Activated CD8-positive, alpha-beta memory T cell treated with anti-CD3 and anti-CD28 coated beads, Interleukin-2, amount 50 U/mL, for 24 hours (primary cell): ENCODE results near the gene PLXNA4.

ENCODE experiments used
- DNase-seq: peaks from one replicate; pipeline ENCODE4 v3.0.0-alpha.2; 2020; ENCODE audit errors: extremely low read depth

Gene PLXNA4

DNA sequence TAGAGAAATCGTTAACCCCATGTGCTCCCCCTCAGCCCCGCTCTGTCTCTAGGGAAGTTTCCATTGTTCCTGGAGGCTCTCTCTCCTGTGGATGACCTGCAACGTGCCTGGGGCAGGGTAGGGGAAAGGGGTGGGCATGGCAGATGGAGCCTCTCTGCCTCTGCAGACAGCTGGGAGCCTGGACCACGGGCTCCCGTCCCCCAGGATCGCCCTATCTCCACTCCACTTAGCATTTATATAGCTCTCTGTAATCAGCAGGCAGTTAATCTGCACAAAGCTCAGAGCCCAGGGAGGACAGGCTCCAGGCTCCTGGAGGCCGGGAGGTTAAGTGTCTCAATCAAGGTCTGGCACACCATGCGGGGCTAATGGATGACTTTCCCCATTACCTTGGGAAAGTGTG lies 369.7 kb downstream of the PLXNA4 start:
- DNase-seq = no peak

DNA sequence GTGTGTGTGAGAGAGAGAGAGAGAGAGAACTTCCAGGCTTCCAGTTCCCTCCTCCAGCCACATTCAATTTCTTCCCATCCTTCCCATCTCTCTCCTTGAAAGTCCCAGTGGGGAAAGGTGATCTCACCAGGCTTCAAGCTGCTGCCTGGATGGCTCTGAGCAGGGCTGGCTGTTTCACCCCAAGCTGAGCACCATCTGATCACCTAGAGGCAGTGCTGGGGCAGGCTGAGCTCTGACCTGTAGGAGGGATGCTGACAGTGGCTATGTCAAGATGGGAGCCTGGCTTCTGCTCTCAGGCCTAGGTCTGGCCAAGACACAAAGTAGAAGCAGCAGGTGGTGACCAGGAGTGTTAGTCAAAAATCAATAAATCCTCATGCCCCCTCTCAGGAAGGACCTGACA lies 370.8 kb downstream of the PLXNA4 start:
- DNase-seq = no peak

DNA sequence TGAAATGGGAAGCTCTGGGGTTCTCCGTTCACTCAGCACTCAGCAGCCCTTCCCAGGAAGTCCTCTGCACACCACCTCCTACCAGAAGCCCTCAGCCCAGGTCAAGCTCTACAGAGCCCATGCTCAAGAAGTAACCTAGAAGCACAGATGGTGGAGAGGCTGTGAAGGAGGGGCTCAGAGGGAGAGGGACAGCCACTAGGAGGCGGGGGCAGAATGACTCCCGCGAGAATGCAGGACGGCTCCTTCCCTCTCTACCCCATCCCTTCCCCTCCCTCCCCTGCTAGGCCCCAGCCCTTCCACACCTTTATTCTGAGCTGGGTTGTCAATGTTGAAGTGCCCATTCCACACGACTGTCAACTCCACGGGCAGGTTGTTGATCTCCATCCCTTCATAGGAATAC lies 373.2 kb downstream of the PLXNA4 start:
- DNase-seq = no peak

DNA sequence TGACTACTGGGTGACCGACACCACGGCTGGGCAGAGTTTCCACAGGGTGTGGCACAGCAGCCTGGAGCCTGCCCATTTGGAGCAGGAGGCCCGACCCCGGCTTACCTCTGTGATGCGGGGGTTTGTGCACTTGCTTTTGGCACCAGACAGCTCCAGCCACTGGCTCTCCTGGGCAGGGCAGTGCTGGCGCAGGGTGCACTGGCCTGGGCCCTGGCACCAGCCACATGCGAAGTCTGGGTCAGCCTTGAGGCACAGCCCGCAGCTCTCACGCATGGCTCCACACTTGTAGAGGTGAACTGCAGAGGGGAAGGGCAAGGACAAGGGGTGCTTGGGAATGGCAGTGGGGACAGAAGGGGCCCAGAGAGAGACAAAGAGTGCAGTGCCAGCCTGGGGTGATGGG lies 373.7 kb downstream of the PLXNA4 start:
- DNase-seq = no peak

DNA sequence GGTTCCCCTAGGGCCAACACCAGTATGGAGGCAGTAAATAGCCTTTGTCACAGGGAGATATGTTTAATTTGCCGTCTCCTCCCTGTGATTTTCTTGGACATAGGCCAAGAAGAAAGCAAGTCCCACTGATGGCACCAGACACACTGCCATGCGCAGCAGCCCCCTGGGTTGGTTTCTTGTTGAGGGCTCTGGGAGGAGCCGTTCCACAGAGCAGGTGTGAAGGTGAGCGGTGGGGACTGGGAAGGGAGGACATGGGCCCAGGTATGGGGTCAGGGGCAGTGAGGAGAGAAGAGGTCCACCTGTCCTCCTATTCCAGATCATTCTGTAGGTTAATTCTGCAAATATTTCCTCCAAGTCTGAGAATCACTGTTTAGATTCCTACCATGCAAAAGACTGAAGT lies 376.1 kb downstream of the PLXNA4 start:
- no peak for DNase-seq

DNA sequence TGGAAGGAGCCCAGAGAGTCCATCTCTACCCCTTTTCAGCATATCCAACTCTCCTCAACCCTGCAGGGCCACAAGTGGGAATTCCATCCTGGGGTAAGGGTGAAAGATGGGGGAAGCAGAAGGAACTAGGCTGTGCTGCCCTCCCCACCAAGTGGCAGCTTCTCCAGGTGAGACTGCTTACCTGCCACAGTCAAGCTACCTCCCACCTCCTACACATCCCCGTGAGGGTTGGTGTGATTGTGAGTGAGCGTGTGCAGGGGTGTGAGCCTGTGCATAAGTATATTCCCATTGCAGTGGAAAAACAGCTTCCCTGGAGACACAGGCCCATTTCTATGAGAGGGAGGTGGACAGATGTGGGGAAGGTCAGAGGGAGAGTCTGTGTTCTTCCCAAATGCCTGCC lies 376.6 kb downstream of the PLXNA4 start:
- no peak for DNase-seq

DNA sequence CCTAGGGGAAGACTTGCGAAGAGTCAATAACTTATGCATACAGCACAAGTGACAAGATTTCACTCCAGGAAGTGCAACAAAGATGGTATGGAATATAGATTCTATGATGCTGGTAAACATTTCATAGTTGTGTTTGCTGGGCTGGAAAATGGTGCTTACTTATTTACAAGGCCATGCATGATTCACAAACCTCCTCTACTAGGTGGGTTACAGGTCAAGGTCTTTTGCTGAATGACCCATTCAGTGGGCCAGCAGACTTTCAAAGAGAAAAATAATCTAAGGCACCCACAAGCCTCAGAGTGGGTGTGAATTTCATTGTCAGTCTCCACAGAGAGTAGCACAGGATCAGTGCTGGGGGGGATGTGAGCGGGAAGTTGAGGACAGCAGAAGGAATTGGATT lies 378.5 kb downstream of the PLXNA4 start:
- no peak for DNase-seq

DNA sequence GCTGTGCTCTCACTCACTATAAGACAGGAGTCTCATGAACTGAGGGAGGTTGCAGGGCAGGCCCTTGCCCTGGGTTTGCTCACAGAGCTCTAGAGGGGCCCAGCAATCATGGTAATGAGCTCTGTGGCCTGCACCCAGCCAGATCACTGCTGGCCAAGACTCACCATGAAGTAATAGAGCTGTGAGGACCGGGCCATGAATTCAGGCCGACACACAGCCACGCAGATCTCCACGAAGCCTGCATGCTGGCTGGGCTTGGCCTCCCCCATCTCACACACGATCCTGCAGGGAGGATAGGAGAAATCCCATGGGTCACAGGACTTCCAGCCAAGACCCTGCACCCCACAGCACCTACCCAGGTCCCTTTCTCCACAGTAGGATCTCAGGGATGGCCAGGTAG lies 382.4 kb downstream of the PLXNA4 start:
- DNase-seq = no peak

DNA sequence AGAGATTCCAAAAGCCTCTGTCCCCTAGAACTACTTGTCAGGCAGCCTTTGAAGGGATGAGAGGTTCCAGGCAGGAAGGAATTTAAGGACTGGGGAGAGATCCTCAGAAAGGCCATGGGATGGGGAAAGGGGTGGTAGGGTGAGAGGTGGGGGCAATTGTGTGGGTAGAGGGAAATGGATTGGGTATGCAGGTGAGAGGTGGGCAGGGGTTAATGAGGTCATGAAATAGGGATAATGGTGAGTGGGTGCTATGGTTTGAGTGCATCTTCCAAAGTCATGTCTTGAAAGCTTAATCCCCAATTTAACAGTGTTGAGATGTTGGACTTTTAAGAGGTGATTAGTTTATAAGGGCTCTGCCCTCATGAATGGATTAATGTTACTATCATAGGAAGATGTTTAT lies 383.5 kb downstream of the PLXNA4 start:
- no peak for DNase-seq

DNA sequence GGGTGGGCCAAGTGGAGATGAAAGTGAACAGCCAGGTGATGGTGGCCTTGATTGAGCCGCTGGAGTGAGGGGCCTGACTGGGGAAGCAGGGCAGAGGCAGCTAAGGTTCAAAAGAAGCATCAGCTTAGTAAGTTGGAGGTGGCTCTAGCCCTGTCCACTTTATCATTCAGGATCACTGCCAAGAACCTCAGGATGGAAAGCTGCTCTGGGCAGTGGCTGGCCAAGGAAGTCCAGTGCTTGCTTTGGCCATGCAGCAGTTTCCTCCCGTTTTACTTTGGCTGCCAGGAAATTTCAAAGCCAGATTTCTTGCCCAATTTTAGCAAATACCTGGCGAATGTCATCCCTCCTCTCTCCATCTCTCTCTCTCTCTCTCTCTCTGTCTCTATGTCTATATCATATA lies 384.9 kb downstream of the PLXNA4 start:
- DNase-seq = no peak

DNA sequence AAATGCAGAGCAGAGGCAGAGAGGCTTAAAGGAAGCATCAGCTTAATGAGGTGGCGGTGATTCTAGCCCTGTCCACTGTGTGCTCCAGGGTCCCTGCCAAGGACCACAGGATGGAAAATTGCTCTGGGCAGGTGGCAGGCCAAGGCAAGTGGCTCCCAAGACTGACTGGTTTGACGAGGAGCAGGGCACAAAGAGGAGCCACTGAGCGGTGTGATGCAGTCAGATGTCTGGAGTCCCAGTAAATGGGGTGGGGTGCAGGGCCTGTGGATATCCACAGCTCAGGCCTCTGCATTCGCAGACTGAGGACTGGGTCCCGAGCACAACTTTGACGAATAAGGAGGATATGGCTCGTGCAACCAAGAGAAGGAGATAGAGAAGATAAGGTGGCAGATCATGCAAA lies 385.6 kb downstream of the PLXNA4 start:
- no peak for DNase-seq

DNA sequence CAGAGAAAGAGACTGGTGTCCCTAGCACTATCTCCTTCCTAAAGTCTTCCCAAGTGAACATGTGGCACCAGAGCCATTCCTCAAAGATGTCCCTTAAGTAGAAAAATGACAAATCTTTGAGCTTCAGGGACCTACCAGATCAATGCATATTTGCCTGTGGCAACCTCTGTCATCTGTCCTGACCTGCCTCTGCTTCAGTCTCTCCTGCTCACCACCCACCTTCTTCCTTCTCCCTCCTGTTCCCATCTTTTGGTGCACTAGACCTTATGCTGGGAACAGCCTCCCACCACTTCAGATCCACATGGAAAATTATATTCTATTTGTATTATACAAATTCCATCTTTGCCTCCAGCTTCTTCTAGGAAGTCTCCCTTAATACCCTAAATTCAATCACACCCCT lies 386.4 kb downstream of the PLXNA4 start:
- DNase-seq = no peak

DNA sequence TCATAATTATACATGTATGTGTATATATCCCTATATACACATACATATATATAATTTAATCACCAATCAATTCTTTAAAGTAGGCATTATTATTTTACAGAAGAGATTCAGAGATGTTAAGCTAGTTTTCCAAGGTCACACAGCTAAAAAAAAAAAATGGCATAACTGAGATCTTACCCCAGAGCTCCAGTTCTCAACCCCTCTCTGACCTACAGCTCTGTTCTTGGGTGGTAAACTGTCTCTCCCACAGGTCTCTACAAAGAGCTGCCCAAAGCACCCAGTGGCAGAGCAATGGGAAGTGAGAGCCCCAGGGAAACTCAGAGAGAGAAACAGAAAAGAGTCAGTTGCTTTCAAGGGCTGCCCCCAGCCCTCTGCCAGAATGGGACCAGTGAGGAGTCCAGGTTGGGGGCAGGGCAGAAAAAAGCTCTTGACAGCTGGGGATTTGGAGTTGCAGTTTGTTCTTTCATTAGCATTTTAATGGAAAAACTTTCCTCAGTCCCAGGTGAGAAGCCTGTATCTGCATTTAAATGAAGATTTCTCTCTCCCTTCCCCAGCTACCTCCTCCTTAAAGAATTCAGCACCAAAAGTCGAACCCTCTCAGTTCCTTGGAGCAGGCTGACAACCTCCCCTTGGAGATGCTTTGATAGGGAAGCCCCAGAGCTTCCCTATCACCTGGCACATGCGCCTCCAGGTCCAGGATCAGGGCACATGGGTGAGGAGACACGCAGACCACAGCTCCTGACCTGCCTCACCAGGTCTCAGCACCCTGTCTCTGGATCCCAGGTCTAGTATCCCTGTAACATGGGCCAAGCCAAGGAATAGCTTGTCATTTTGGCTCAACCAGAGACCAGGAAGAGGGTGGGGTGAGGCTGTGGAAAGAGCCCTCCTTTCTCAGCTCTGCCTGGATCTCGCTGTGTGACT lies 388.1 kb downstream of the PLXNA4 start:
- no peak for DNase-seq

DNA sequence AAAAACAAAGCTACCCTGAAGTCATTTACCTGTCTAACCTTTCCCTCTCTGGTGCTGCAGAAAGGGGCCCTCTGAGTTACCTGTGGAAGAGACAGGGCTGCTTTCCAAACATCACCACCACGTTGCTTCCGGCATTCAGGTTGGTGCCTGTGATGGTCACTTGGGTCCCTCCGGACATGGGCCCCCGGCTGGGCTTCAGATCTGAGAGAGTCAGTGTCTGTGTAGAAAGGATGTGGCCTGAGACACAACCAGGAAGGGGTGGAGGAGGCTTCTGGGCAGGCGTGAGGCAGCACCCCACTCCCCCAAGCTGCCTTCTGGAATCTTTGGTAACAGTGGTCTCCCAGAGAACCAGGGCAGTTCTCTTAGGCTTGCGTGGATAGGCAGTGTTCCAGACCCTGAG lies 388.9 kb downstream of the PLXNA4 start:
- no peak for DNase-seq

DNA sequence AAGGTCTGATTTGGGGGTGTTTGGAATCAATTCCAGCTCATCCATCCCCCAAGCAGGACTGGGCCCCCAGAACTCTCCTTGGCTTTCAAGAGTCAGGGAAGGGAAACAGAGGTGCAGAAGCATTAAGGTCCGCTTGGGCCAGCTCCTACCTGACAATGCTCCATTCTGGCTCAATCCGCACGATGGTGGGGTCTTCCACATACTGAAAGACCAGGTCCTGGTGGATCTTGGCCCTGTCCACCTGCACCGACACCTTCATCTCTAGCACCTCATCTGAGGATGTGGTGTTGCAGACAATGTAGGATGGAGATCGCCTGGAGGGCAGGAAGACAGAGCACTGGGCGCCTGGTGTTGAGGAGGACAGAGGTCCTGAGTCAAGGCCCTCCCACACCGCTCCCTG lies 391.1 kb downstream of the PLXNA4 start:
- no peak for DNase-seq

DNA sequence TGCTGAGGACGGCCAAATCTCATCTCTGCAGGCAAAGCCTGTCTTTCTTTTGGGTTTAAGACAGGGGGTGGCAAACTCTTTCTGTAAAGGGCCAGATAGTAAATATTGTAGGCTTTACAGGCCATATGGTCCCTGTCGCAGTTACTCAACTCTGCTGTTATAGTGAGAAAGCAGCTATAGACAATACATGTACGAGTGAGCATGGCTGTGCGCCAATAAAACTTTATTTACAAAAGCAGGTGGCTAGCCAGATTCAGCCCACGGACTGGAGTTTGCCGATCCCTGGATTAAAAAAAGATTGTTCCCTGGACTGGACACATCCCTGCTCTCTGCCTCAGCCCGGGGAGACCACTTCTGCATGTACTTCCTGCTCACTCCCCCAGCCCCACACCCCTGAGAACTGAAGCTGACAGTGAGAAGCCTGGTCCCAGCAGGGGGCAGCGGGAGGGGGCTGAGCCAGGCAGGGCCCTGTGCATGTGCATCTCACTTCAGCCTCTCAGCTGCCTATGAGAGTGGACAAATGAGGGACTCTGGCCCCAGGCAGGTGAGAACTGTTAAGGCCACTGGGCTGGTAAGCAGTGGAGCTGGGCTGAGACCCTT lies 392.4 kb downstream of the PLXNA4 start:
- DNase-seq = no peak

DNA sequence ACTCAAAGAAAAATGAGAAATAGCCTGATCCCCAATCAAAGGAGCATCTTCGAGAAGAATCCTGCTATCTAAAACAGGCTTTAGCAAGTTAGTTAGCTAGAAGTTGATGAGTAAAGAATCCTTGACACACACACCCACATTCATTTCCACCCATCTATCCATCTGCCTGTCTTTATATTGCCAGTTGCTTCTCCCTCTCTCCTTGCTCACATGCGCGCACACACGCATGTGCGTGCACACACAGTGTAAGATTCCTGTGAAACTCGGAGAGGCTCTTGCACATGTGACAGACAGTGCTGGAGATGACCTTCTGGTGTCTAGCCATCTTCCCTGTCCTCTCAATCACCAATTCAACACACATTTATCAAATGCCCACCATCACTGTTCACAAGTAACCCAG lies 393.3 kb downstream of the PLXNA4 start:
- DNase-seq = no peak

DNA sequence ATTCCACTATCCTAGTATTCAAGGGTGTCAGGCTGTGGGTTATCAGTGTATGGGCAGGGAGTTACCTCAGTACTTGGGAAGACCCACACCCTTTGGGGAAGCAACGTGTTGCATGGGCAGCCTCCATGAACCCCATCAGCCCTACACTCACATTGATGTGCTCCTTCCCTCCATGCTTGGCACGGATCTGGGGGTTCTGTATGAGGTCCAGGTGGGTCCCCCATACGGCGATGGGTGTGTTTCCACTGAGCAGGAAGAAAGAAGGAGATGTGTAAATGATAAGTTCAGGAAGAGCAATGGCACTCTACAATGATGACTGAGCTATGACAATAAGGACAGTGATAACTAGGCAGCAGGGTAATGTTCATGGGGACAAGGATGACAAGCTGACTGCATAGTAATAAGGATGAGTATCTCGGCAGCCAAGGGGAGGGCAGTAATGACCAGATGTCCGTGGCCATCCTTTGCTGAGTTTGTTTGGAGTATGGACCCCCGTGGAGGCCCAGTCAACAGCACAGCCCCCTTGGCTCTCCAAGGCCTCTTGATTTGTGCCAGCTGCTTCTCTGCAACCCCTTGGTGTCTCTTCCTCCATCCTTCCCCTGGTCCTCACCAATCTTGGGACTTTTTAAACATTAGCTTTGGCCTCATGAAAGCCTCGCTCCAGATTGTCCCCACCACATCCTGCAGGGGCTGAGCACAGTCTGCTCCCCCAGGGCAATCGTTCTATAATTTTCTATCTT lies 394.2 kb downstream of the PLXNA4 start:
- DNase-seq = no peak

DNA sequence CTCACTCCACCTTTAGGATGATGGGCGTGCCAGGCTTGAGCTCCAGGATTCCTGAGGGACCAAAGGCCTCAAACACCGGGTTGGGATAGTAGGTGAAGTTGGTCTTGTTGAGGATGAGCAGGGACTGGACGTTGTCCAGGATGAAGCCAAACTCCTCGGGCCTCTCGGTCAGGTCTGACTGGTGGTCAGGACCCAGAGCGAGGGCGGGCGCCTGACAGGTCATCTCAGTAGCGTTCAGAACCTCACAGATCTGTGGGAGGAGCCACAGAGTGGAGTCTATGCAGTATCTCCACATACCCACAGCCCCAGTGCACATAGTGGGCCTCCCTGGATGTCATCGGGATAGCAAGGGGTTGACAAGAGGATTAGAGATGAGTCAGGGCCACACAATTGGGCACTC lies 394.9 kb downstream of the PLXNA4 start:
- DNase-seq = no peak

DNA sequence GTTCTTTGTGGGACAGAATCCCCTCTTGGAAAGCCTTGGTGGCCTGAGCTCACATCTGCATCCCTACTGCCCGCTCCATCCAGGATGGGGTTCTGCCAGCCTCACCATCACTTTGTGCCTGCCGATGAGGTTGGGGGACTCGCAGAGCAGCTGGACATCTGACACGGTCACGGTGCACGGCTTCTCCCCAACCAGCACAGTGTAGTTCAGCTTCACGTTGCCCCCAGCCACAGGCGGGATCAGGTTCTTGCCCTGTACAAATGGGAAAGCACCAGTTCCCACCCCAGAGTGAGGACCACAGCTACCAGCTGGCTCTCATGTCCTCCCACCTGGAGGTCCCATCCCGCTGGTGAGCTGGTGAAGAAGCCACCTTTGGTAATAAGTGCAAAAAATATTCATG lies 395.8 kb downstream of the PLXNA4 start:
- DNase-seq = no peak

DNA sequence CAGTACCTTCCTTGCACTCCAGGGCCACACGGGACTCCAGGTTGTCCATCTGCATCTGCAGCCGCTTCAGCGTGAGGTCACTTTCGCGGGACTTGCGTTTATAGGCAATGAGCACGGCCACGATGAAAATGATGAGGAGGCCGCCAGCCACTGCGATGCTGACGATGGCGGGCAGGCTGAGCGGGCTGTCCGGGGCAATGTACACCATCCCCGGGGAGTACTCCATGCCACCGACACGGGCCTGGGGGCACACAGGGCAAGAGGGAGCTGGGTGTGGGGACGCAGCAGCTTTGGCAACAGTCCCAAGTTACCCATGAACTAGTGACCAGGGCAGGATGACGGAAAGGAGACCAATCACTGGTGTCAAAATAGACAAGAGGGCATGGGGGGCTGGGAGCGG lies 396.6 kb downstream of the PLXNA4 start:
- DNase-seq = no peak

DNA sequence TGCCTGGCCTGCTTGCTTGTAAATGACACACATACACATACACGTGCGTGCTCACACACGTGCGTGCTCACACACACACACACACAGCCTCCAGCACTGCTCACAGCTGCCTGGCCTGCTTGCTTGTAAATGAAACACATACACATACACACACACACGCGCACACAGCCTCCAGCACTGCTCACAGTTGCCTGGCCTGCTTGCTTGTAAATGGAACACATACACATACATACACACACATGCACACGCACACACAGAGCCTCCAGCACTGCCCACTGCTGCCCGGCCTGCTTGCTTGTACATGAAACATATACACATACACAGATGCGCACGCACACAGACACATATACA lies 397.2 kb downstream of the PLXNA4 start:
- no peak for DNase-seq
